H9 (cell line): Measurements from ENCODE around the gene DYRK2. TPM values are rescaled to one million over a fixed set of nuclear protein-coding genes. Genes with fewer than 3 reads are reported as not detected.

Source experiments
- DNase-seq: peaks from one replicate; pipeline ENCODE4 v3.0.0-alpha.2; 2017
- H2AFZ ChIP-seq: one replicate; pipeline ENCODE4 v1.6.1; 2013; ENCODE audit warnings: mild to moderate bottlenecking, low read length, control low read depth, moderate library complexity
- H2AK5ac ChIP-seq: 2 replicates; pipeline ENCODE4 v1.6.1; 2013; ENCODE audit warnings: low read length, control low read depth, mixed read lengths; ENCODE audit not compliant: insufficient read length
- H2BK120ac ChIP-seq: one replicate; pipeline ENCODE4 v1.6.1; 2013; ENCODE audit warnings: low read depth, mild to moderate bottlenecking, low read length, control low read depth, inconsistent platforms; ENCODE audit not compliant: poor library complexity, severe bottlenecking
- H2BK12ac ChIP-seq: 2 replicates; pipeline ENCODE4 v1.6.1; 2013; ENCODE audit warnings: low read length, control low read depth, mixed read lengths, low read depth; ENCODE audit not compliant: insufficient read length
- H2BK15ac ChIP-seq: 2 replicates; pipeline ENCODE4 v1.6.1; 2013; ENCODE audit warnings: low read depth, low read length, control low read depth
- H2BK20ac ChIP-seq: one replicate; pipeline ENCODE4 v1.6.1; 2013; ENCODE audit warnings: low read depth, mild to moderate bottlenecking, low read length, control low read depth, inconsistent platforms; ENCODE audit not compliant: poor library complexity, severe bottlenecking
- H2BK5ac ChIP-seq: 2 replicates; pipeline ENCODE4 v1.6.1; 2013; ENCODE audit warnings: low read length, control low read depth, mixed read lengths; ENCODE audit not compliant: insufficient read length
- H3K14ac ChIP-seq: 2 replicates; pipeline ENCODE4 v1.6.1; 2013; ENCODE audit warnings: low read length, control low read depth; ENCODE audit not compliant: insufficient read depth
- H3K18ac ChIP-seq: 2 replicates; pipeline ENCODE4 v1.6.1; 2013; ENCODE audit warnings: low read depth, mild to moderate bottlenecking, mixed read lengths, low read length, control low read depth; ENCODE audit not compliant: insufficient read length
- H3K23ac ChIP-seq: 2 replicates; pipeline ENCODE4 v1.6.1; 2013; ENCODE audit warnings: low read length, control low read depth, mixed read lengths, low read depth; ENCODE audit not compliant: insufficient read length
- H3K23me2 ChIP-seq: 2 replicates; pipeline ENCODE4 v1.6.1; 2013; ENCODE audit warnings: low read depth, mild to moderate bottlenecking, mixed read lengths, low read length, control low read depth; ENCODE audit not compliant: insufficient read length, poor library complexity, severe bottlenecking
- H3K27ac ChIP-seq: 2 replicates; pipeline ENCODE4 v1.5.1; 2013; ENCODE audit warnings: low read length, control low read depth, mixed read lengths, low read depth; ENCODE audit not compliant: insufficient read length
- H3K27me3 ChIP-seq: 2 replicates; pipeline ENCODE4 v1.6.1; 2013; ENCODE audit warnings: low read length, control low read depth, inconsistent platforms; ENCODE audit not compliant: insufficient read depth
- H3K4ac ChIP-seq: 2 replicates; pipeline ENCODE4 v1.6.1; 2013; ENCODE audit warnings: low read depth, mild to moderate bottlenecking, control low read depth, inconsistent platforms, low read length, moderate library complexity
- H3K4me1 ChIP-seq: 2 replicates; pipeline ENCODE4 v1.6.1; 2013; ENCODE audit warnings: low read length, control low read depth, inconsistent platforms; ENCODE audit not compliant: insufficient read depth
- H3K4me2 ChIP-seq: 2 replicates; pipeline ENCODE4 v1.6.1; 2013; ENCODE audit warnings: low read length, control low read depth, mixed read lengths; ENCODE audit not compliant: insufficient read length, insufficient read depth
- H3K56ac ChIP-seq: 2 replicates; pipeline ENCODE4 v1.6.1; 2013; ENCODE audit warnings: low read depth, mild to moderate bottlenecking, mixed read lengths, low read length, control low read depth; ENCODE audit not compliant: insufficient read length
- H3K79me1 ChIP-seq: 2 replicates; pipeline ENCODE4 v1.6.1; 2013; ENCODE audit warnings: low read depth, mild to moderate bottlenecking, moderate library complexity, low read length, control low read depth, inconsistent platforms; ENCODE audit not compliant: insufficient read depth, poor library complexity, severe bottlenecking
- H3K79me2 ChIP-seq: 2 replicates; pipeline ENCODE4 v1.6.1; 2013; ENCODE audit warnings: low read length, control low read depth, inconsistent platforms; ENCODE audit not compliant: insufficient read depth
- H3K9ac ChIP-seq: 2 replicates; pipeline ENCODE4 v1.6.1; 2013; ENCODE audit warnings: low read length, control low read depth, mixed read lengths; ENCODE audit not compliant: insufficient read length; ENCODE audit errors: extremely low read depth
- H3K9me3 ChIP-seq: one replicate; pipeline ENCODE4 v1.6.1; 2013; ENCODE audit warnings: low read depth, low read length, inconsistent platforms; ENCODE audit not compliant: control insufficient read depth
- H3T11ph ChIP-seq: one replicate; pipeline ENCODE4 v1.6.1; 2013; ENCODE audit warnings: mild to moderate bottlenecking, low read length, control low read depth, inconsistent platforms
- H4K20me1 ChIP-seq: one replicate; pipeline ENCODE4 v1.6.1; 2013; ENCODE audit not compliant: control insufficient read depth, insufficient read length, insufficient read depth
- H4K5ac ChIP-seq: 2 replicates; pipeline ENCODE4 v1.6.1; 2013; ENCODE audit warnings: low read depth, mild to moderate bottlenecking, mixed read lengths, low read length, control low read depth; ENCODE audit not compliant: insufficient read length
- H4K8ac ChIP-seq: replicated peaks from 2 replicates; pipeline ENCODE4 v1.6.1; 2013; ENCODE audit warnings: low read length, control low read depth, mixed read lengths, low read depth; ENCODE audit not compliant: insufficient read length
- H4K91ac ChIP-seq: 2 replicates; pipeline ENCODE4 v1.6.1; 2013; ENCODE audit warnings: low read depth, mild to moderate bottlenecking, moderate library complexity, mixed read lengths, low read length, control low read depth; ENCODE audit not compliant: insufficient read length
- H3K27ac Mint-ChIP-seq, 3 experiments: 2 replicates in 2 of 3; 3 replicates in 1 of 3; pipeline ENCODE4 v1.8.0; 2020 to 2021; ENCODE audit warnings: mixed read lengths in 3 of 3, mild to moderate bottlenecking in 1 of 3, moderate library complexity in 1 of 3
- H3K27me3 Mint-ChIP-seq: 2 replicates; pipeline ENCODE4 v1.8.0; 2021; ENCODE audit warnings: low read depth, mild to moderate bottlenecking, moderate library complexity, mixed read lengths
- H3K36me3 Mint-ChIP-seq, 3 experiments: 2 replicates in 2 of 3; 3 replicates in 1 of 3; pipeline ENCODE4 v1.8.0; 2020 to 2021; ENCODE audit warnings: low read depth in 3 of 3, mixed read lengths in 3 of 3; ENCODE audit not compliant: insufficient read depth in 1 of 3
- H3K4me1 Mint-ChIP-seq, 2 experiments: 2 replicates each; pipeline ENCODE4 v1.8.0; 2020; ENCODE audit warnings: mixed read lengths in 2 of 2
- H3K4me3 Mint-ChIP-seq, 2 experiments: 2 replicates in 1 of 2; 3 replicates in 1 of 2; pipeline ENCODE4 v1.8.0; 2020 to 2021; ENCODE audit warnings: mild to moderate bottlenecking in 2 of 2, mixed read lengths in 2 of 2, moderate library complexity in 1 of 2
- H3K9me3 Mint-ChIP-seq, 2 experiments: 2 replicates in 1 of 2; 3 replicates in 1 of 2; pipeline ENCODE4 v1.8.0; 2020; ENCODE audit warnings: mild to moderate bottlenecking in 2 of 2, mixed read lengths in 2 of 2, moderate library complexity in 1 of 2
- CTCF ChIP-seq: fragments of 200-600 bp; sonication (generic); conservative IDR thresholded peaks from 3 replicates; pipeline ENCODE4 v1.8.0; 2021; ENCODE audit warnings: antibody characterized with exemption, mild to moderate bottlenecking
- WGBS: extraction: QIAGEN DNeasy Blood & Tissue Kit; methylation state at CpG from one replicate; pipeline ENCODE4 v1.1.7; 2013; ENCODE audit warnings: missing lambda C conversion rate, low lambda C conversion rate, mixed read lengths; ENCODE audit not compliant: insufficient read length; ENCODE audit errors: extremely low coverage; 5-methylcytosine and 5-hydroxymethylcytosine counted together
- total RNA-seq: library from RNA; stranded (reverse); gene quantifications from 2 replicates; pipeline ENCODE4 v1.2.1, GENCODE V29; 2021

DYRK2 gene
- total RNA-seq, 1 experiment from 2014 or later, result 40.6 TPM

GRCh38 chr12:67658486-67658885 is 9.9 kb downstream of the DYRK2 start:
- no peak for TF ChIP-seq CTCF
- Histone ChIP-seq H3K27me3 (no peaks in the 10 kb centered on the region), H3T11ph (no peak overlapping the region), H3K4me1 (no peaks in the 10 kb centered on the region), H3K79me1 (peaks cover 6% of the 10 kb centered on the region), H2BK15ac (no peak overlapping the region), H3K18ac (no peak overlapping the region), H4K5ac (no peak overlapping the region), H4K20me1 (no peaks in the 10 kb centered on the region), H2BK12ac (no peak overlapping the region), H3K9me3 (no peaks in the 10 kb centered on the region), H2AFZ (no peak overlapping the region), H3K27ac (no peak overlapping the region), H3K14ac (no peak overlapping the region), H2BK20ac (no peak overlapping the region), H3K4ac (no peak overlapping the region), H2BK120ac (no peak overlapping the region), H3K23ac (no peak overlapping the region), H4K8ac (no peak overlapping the region), H3K4me2 (no peak overlapping the region), H2AK5ac (no peak overlapping the region), H3K23me2 (no peaks in the 10 kb centered on the region), H3K56ac (no peak overlapping the region), H3K79me2 (peaks cover 26% of the 10 kb centered on the region; the same call in 1 of the 2 replicates), H4K91ac (no peak overlapping the region), H2BK5ac (no peak overlapping the region), H3K9ac (no peak overlapping the region)
- DNase-seq, result no peak
- H3K36me3 Mint-ChIP-seq, result peaks cover 32 to 53% (median 50%) of the 10 kb centered on the region in 3 experiments
- WGBS, result no CpG with 5 or more reads among the region's 8 CpGs
- no peaks in the 10 kb centered on the region for H3K27me3 Mint-ChIP-seq
- no peak overlapping the region for H3K27ac Mint-ChIP-seq
- H3K9me3 Mint-ChIP-seq, result no peaks in the 10 kb centered on the region
- H3K4me1 Mint-ChIP-seq, result peaks cover 20 to 33% of the 10 kb centered on the region in 2 experiments
- H3K4me3 Mint-ChIP-seq, result no peak overlapping the region
